GM18505 (cell line): Measurements from ENCODE around the gene DIPK1A.

Source experiments
- ATAC-seq: cut with Tn5 transposase; IDR thresholded peaks from one replicate; pipeline ENCODE4 v1.9.1; 2021; ENCODE audit not compliant: unreplicated experiment
- POLR2A ChIP-seq: IDR thresholded peaks from 4 replicates; pipeline ENCODE4 v1.6.1; 2011; ENCODE audit warnings: borderline replicate concordance; ENCODE audit not compliant: insufficient read depth, insufficient read length; ENCODE audit errors: extremely low read depth

The DIPK1A gene

DNA sequence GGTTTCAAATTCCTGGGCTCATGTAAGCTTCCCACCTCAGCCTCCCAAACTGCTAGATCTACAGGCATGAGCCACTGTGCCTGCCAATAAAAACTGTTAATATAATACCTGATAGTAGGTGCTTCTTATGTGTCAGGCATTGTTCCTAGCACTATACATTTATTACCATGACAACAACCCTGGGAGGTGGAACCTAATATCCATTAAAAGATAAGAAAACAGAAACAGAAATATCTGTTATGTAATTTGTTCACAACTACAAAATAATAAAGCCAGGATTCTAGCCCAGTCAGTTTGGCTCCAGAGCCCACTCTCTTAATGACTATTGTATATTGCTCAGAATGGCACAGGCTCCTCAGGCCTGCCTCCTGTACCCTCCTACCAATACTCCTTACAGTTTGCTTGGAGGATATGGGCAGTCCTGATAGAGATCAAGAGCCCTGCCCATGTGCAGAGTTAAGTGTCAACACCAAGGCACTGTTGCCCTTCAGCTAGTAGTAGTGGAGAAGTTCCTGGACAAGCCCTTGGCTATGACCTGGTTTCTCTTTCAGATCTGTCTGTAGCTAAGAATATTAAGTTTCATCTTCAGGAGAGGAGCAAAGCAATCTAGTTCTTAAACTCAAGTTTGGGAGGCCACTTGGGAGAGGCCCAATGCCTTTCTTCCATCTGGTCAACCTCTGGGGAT is 107.0 kb downstream of the DIPK1A start:
- no peak for TF ChIP-seq POLR2A
- no peak for ATAC-seq

DNA sequence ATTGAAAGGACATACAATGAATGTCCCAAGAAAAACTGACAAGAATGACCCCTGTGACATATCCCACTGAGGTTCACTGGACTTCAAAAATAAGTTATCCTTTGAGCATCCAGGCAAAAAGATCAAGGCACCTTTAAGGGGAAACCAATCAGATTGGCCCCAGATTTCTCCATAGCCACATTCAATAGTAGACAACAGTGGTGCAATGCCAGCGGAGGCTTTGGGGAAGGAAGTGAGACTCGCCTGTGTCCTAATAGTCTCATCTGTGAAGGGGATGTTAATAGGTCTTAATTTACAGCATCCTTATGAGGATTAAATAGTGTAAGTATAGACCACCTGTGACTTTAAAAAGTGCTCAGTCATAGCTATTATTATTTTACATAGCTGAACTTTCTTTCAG is 108.0 kb downstream of the DIPK1A start:
- ATAC-seq = no peak
- no peak for TF ChIP-seq POLR2A

DNA sequence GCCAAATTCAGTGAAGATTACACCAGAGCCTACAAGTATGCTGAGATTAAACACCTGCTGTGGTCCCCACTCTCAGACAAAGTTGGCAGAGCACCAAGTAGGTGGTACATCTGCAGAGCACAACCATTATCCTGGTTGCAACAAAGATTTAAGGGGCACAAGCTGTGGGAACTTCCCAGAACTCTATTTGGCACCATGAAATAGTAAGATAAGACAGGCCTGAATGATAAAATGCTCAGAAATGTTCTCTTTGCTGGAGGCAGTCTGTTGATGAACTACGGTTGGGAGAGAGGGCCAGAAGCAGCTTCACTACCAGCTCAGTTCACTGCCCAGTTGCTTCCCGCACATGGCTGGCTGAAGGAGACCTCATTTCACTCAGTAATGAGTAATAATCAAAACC is 109.5 kb downstream of the DIPK1A start:
- no peak for ATAC-seq
- no peak for TF ChIP-seq POLR2A

DNA sequence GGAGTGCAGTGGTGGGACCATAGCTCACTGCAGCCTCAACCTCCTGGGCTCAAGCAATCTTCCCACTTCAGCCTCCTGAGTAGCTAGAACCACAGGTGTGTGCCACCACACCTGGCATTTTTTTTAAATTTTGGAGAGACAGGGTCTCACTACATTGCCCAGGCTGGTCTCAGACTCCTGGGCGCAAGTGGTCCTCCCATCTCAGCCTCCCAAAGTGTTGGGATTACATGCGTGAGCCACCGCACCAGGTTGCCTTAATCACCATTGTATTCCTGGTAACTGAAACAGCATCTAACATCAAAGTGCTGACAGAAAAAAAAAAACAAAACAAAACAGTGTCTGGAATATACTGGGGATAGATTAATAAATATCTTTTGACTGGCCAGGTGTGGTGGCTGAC is 111.2 kb downstream of the DIPK1A start:
- no peak for TF ChIP-seq POLR2A
- ATAC-seq = no peak

DNA sequence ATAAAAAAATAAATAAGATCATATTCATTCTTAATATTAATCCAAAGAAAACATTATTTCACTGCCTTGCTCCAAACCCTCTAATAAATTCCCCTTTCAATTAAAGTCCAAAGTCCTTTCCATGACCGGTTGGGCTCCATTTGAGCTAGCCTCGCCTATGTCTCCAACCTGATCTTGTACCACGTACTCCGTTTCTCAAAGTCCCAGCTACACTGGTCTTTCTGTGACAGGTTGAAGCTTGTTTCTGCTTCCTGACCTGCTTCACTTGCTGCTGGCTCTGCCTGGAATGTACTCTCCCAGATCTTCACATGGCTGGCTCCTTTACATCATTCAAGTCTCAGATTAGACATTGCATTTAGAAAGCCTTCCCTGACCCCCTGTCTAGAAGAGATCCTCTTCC is 113.1 kb downstream of the DIPK1A start:
- no peak for TF ChIP-seq POLR2A
- ATAC-seq = no peak

DNA sequence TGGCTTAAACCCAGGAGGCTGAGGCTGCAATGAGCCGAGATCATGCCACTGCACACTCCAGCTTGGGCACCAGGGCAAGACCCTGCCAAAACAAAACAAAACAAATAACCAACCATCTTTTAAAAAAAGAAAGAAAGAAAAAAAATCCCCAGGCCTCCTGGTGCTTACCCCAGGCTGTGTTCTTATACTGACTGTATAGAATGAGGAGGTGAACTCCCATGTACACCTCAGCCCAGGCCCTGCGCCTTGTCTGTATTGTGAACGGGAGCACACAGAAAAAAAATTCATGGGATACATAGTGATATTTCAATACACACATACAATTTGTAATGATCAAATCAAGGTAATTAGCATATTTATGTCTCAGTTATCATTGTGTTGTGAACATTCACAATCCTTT is 115.4 kb downstream of the DIPK1A start:
- TF ChIP-seq POLR2A = no peak
- no peak for ATAC-seq

DNA sequence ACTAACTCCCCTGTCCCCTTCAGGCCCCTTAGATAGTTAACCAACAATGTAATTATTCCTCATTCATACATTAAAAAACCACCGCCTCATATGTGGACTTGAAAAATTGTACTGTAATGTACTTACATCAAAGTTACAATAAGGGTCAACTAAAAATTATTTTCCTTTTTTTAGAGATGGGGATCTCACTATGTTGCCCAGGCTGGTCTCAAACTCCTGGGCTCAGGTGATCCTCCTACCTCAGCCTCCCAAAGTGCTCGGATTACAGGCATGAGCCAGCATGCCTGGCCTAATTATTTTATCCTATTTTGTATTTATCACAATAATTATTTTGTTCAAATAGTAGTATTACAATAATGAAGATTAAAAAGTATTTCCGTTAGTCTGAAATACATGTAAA is 116.8 kb downstream of the DIPK1A start:
- no peak for TF ChIP-seq POLR2A
- ATAC-seq = no peak

DNA sequence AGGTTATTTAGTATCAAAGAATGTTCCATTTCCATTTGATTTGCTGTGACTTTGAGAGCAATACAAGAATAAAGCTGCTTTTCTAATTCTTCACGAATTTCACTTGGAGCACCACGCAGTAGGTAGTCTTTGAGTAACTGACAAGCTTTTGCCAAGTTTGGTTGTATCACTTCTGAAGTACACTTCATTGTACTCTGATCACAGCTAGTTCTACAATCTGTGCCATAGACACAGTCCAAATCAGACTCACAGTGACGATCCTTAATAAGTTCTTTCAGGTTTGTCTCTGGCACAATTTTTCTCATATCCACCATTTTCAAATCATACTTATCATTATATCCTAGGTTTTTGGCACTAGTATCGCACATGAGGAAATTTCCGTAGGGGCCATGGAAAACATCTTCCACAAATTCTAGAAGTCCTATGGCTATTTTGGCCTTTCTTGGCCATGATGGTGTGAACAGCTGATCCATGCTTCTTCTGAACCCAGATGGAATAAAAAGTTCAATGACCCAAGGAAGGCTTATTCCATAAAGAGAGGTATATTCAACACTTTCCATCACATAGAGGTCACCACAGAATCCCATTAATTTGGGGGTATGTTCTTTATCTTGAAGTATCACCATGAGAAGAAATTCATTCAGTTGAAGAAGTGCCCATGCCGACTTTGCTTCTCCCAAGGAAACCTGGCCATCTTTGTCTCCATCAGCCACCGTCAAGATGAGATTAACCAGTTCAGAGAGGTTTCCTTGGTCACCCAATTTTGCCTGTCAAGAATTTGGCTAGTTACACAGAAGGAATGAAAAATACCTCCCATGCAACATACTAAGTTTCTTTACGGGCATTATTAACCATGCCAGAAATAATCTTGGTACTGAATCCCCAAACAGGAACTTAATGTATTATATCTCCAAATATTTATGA is 117.6 kb downstream of the DIPK1A start:
- no peak for TF ChIP-seq POLR2A
- no peak for ATAC-seq

DNA sequence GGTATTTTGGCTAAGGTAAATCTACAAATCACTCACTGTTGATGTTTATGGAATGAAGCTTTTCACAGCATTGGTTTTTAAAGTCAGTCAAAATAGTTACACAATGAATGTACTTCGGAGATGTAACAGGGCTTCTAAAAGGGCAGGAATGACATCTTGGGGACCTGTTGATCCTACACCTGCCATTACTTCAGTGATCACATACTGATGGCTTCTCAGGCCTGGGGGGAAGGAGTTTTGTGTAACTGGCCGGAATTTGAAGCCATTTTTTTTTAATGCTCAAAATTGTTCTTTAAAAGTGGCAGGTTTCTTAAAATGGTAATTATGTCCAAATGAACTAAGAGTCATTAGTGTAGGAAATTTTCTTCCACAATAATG is 118.2 kb downstream of the DIPK1A start:
- ATAC-seq = no peak
- no peak for TF ChIP-seq POLR2A

DNA sequence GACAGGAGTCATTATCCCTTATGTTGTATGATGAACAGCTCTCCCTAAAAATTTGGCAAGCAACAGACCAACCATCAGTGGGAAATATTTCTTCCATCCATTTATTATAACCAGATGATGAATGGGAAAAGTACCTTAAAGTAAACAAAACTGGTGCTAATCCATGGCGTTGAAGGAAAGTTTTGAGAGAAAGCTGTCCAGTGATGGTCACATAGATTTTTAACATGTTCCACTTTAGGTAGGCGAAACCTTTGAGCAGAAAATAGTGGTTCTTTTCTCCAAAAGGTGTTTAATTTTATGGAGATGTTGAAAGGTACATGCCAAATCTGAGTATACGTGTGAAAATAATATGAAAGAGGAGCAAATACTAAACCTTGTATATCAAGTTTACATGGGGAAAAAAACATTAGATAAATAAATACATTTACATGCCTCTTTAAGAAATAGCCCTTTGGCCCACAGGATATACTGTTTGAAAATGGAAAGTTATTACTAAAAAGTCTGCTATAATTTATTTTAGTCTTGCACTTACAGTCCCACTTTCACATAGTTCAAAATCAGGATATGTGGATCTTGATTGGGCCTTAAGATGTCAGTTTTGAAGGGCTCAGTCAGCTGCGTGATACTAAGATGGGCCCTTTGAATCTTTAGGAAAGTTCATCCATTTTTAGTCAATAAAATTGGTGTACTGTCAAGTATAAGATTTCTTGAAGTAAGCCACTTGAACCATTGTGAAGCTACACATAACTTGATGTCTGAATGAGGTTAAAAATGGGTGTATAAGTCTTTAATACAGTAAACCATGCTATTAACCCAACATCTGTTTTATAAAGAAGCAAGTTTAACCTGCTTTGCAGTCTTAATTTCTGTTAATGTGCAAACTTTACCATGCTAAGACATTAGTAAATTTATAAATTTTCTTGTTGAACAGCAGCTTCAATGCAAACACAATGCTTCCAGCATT is 118.9 kb downstream of the DIPK1A start:
- no peak for ATAC-seq
- TF ChIP-seq POLR2A = no peak

DNA sequence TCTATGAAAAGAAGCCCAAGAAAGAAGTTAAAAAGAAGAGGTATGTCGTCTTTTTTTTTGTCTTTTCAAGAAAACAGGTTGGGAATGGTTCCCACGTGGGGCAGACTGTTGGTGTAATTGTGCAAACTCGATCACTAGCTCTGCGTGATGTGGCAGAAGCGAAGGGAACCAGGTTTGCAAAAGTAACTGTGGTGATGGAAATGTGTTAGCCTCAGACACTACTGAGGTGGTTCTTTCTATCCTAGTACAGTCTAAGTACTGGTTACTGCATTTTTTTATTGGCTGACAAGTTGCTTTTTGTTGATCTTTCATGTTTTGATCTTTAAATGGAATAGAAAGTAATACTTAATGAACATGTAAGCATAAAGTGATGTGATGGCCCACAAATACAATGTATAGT is 120.7 kb downstream of the DIPK1A start:
- no peak for TF ChIP-seq POLR2A
- ATAC-seq = no peak

DNA sequence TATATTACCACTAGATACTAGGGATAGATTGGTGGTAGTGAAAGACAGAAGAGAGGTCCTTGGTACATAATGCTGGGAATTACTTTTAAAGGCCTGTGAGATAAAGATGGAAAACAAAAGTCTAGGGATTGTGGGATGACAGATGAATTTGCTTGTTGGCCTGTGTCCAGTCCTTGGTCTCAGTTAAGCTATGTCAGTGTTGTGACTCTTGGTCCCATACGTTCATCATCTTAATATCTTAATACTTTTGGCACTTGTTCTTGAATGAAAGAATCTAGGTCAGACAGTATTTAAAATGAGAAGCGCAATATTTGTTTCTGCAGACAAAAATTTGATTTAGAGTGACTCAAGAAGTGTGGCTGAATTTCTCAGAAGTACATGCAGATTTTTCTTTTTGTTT is 121.8 kb downstream of the DIPK1A start:
- TF ChIP-seq POLR2A = no peak
- ATAC-seq = no peak

DNA sequence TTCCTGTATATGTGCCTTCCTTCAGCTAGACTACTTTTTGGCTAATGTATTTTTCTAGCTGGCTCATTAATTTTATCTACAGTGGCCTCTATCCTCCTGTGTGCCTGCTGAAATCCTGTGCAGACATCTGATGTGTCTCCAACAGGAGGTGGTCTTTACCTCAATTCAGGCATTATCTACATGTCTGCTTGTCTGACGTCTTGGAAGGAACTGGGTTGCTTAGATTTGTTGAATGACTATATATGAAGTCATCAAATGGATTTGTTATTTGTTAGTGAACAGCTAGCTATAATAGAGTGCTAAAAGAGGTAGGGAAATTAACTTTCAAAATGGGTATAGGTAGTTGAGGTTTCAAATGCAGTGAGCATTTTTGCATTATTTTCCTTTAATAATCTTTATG is 122.7 kb downstream of the DIPK1A start:
- ATAC-seq = no peak
- TF ChIP-seq POLR2A = no peak
